Uterus (tissue), 4 donors: ENCODE results near the gene PEX16. TPM values are rescaled to one million over a fixed set of nuclear protein-coding genes. Genes with fewer than 3 reads are reported as not detected.
A peak's percentile ranks its signal among the peaks of the same experiment; 100 is the strongest.

Experiments
- DNase-seq, 2 donors: peaks; one replicate each; pipeline ENCODE4 v3.0.0-alpha.2; 2019 to 2020
- H3K27ac ChIP-seq, 2 donors: fragments of 200-600 bp; sonication (generic); 1 replicate in 1 of 2; 2 replicates in 1 of 2; pipeline ENCODE4 v1.5.1; 2016 to 2018
- H3K27me3 ChIP-seq, 2 donors: fragments of 200-600 bp; sonication (generic); one replicate each; pipeline ENCODE4 v1.5.1; 2018 to 2019; ENCODE audit warnings: control low read depth in 1 of 2
- H3K36me3 ChIP-seq, 2 donors: fragments of 200-600 bp; sonication (generic); one replicate each; pipeline ENCODE4 v1.5.1; 2019; ENCODE audit warnings: control low read depth in 1 of 2
- H3K4me1 ChIP-seq, 2 donors: fragments of 200-600 bp; sonication (generic); one replicate each; pipeline ENCODE4 v1.5.1; 2018 to 2019; ENCODE audit warnings: control low read depth in 1 of 2
- H3K4me3 ChIP-seq, 2 donors: fragments of 200-600 bp; sonication (generic); 1 replicate in 1 of 2; 2 replicates in 1 of 2; pipeline ENCODE4 v1.5.1; 2018 to 2019; ENCODE audit warnings: mild to moderate bottlenecking in 1 of 2
- H3K9me3 ChIP-seq, 2 donors: fragments of 200-600 bp; sonication (generic); one replicate each; pipeline ENCODE4 v1.5.1; 2019; ENCODE audit warnings: control low read depth in 1 of 2
- POLR2A ChIP-seq, 2 donors: fragments of 450-650 bp; IDR thresholded peaks; one replicate each; pipeline ENCODE4 v1.6.1; 2016; ENCODE audit warnings: antibody characterized with exemption in 2 of 2, mild to moderate bottlenecking in 1 of 2, moderate library complexity in 1 of 2
- intact Hi-C: fragments of 100-400 bp; cut with DNase I; formaldehyde crosslinking; loops from one replicate; pipeline ENCODE4 v1.15.1; 2023; ENCODE audit warnings: low total_unique reads
- total RNA-seq, 4 donors: library from RNA; depleted of rRNA in 3 of 4; stranded (reverse); fragments of >200 nt in 3 of 4; gene quantifications; one replicate each; pipeline versions ENCODE4 v1.1.0 to v1.2.4, GENCODE V29; 2014 to 2023
- TF ChIP-seq, protein P1 (sequence below), 4 experiments: fragments of 200-600 bp in 2 of 4; fragments of 450-650 bp in 2 of 4; sonication (generic) in 2 of 4; IDR thresholded peaks; one replicate each; pipeline ENCODE4 v1.5.1; 2016 to 2019; ENCODE audit warnings: antibody characterized with exemption in 4 of 4, mild to moderate bottlenecking in 2 of 4, moderate library complexity in 1 of 4
- donor health status: DM: yes; HTN: yes; CAD: no.

PEX16 gene
- total RNA-seq, 4 donors from 2014 or later = 15.3 to 32.1 (median 27.6) TPM

- TF ChIP-seq POLR2A (IDR thresholded peaks at IDR 0.05) = no peak
- TF ChIP-seq, protein P1, sequence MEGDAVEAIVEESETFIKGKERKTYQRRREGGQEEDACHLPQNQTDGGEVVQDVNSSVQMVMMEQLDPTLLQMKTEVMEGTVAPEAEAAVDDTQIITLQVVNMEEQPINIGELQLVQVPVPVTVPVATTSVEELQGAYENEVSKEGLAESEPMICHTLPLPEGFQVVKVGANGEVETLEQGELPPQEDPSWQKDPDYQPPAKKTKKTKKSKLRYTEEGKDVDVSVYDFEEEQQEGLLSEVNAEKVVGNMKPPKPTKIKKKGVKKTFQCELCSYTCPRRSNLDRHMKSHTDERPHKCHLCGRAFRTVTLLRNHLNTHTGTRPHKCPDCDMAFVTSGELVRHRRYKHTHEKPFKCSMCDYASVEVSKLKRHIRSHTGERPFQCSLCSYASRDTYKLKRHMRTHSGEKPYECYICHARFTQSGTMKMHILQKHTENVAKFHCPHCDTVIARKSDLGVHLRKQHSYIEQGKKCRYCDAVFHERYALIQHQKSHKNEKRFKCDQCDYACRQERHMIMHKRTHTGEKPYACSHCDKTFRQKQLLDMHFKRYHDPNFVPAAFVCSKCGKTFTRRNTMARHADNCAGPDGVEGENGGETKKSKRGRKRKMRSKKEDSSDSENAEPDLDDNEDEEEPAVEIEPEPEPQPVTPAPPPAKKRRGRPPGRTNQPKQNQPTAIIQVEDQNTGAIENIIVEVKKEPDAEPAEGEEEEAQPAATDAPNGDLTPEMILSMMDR (IDR thresholded peaks at IDR 0.05) = no peak
- Histone ChIP-seq H3K36me3 (no peaks in the 10 kb centered on the region), H3K9me3 (no peaks in the 10 kb centered on the region), H3K27ac (peak overlapping the region in 1 of 2 donors; percentile 19), H3K27me3 (no peaks in the 10 kb centered on the region), H3K4me1 (no peaks in the 10 kb centered on the region), H3K4me3 (no peak overlapping the region)
- DNase-seq = no peak
- intact Hi-C loops = no loop called here
Observed at GRCh38 chr11:45959851-45960250, 42.2 kb upstream of the PEX16 start.

DNA sequence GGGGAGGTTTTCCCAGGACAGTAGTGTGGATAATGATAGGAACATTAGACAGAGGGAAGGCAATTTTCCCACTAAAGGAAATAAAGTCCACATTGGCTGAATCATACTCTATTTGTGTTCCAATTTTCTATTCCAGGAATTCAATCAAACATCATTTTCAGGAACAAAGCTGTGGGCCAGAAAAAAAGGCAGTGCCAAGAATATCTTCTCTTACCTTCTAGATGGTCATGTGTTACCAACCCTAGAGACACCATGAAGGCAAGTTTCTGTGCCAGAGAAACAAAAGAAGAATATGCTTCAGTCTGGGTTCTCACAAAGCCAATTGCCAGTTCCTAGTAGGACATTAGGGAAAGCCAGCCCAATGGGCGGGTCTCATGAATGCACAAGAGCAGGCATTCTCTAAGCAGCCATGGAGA, 32.3 kb upstream of the PEX16 start:
- DNase-seq = no peak
- Histone ChIP-seq H3K27me3 (no peaks in the 10 kb centered on the region), H3K4me3 (no peak overlapping the region), H3K27ac (no peak overlapping the region), H3K36me3 (no peaks in the 10 kb centered on the region), H3K4me1 (no peaks in the 10 kb centered on the region), H3K9me3 (no peaks in the 10 kb centered on the region)
- intact Hi-C loops = no loop called here
- no peak for TF ChIP-seq POLR2A (IDR thresholded peaks at IDR 0.05)
- TF ChIP-seq, protein P1 (IDR thresholded peaks at IDR 0.05) = no peak

DNA sequence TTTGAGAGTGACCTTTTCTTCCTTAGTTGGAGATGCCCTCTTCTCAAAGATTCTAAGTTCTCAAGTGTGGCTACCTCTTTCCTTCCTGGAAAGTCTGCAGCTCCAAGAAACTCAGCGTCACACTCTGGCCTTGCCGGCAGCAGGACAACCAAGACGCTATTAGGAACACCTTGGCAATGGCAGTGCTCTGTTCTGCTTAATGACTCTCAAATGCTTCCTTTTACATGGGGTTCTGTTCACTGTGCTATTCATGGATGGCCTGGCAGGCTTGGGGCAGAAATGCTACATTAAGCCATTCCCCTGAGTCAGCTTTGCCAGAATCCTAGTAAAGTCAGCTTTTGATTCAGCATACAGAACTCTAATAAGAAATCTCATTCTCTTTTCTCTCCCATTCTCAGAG, 30.7 kb upstream of the PEX16 start:
- intact Hi-C loops = no loop called here

DNA sequence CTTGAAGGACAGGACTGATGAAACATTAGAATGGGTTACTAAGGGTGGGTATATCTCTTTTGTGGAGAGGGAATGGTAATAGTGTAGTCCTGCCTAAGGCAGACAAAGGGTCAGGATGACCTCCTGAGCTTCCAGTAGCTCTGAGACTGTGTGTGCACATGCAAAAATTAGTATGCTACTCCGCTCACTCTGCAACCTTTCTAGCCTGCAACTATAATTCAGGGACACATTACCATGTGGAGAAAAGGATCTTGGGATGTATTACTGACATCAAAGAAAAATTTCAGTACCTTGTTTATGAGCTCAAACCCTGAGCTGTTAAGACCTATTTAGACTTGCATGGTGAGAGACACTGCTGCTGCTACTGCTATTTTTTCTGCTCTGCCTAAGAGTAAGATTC, 30.2 kb upstream of the PEX16 start:
- Histone ChIP-seq H3K4me3 (no peak overlapping the region), H3K4me1 (no peaks in the 10 kb centered on the region), H3K27me3 (no peaks in the 10 kb centered on the region), H3K9me3 (no peaks in the 10 kb centered on the region), H3K27ac (no peak overlapping the region), H3K36me3 (no peaks in the 10 kb centered on the region)
- intact Hi-C loops = no loop called here
- DNase-seq = no peak
- no peak for TF ChIP-seq POLR2A (IDR thresholded peaks at IDR 0.05)
- TF ChIP-seq, protein P1 (IDR thresholded peaks at IDR 0.05) = no peak

More for the DNA sequence above, 30.7 kb upstream of the PEX16 start:
- no peaks in the 10 kb centered on the region for H3K9me3 ChIP-seq
- H3K27me3 ChIP-seq = no peaks in the 10 kb centered on the region
- DNase-seq = no peak
- no peaks in the 10 kb centered on the region for H3K36me3 ChIP-seq
- TF ChIP-seq POLR2A (IDR thresholded peaks at IDR 0.05) = no peak
- TF ChIP-seq, protein P1 (IDR thresholded peaks at IDR 0.05) = no peak
- no peak overlapping the region for H3K4me3 ChIP-seq
- H3K27ac ChIP-seq = no peak overlapping the region
- H3K4me1 ChIP-seq = no peaks in the 10 kb centered on the region

- intact Hi-C loops = no loop called here
- Histone ChIP-seq H3K27me3 (no peaks in the 10 kb centered on the region), H3K27ac (no peak overlapping the region), H3K4me3 (no peak overlapping the region), H3K36me3 (no peaks in the 10 kb centered on the region), H3K4me1 (no peaks in the 10 kb centered on the region), H3K9me3 (no peaks in the 10 kb centered on the region)
- TF ChIP-seq, protein P1 (IDR thresholded peaks at IDR 0.05) = no peak
- no peak for TF ChIP-seq POLR2A (IDR thresholded peaks at IDR 0.05)
- DNase-seq = no peak
Observed at GRCh38 chr11:45945397-45945999, 27.8 kb upstream of the PEX16 start.
